Retinal pigment epithelial cell (primary cell): ENCODE results near the gene SYNM.
"Not testable (repeated sequence)": the region's sequence is repeated elsewhere in the genome, so short reads cannot be mapped to it uniquely, and the experiment has no call there.

ENCODE experiments used
- DNase-seq: peaks from one replicate; pipeline ENCODE4 v3.0.0-alpha.2; 2010; ENCODE audit warnings: low read depth
- H3K4me3 ChIP-seq: 2 replicates; pipeline ENCODE4 v1.5.1; 2011; ENCODE audit warnings: mild to moderate bottlenecking, low read length, control low read depth, moderate library complexity
- TF ChIP-seq, protein P1 (sequence below): conservative IDR thresholded peaks from 2 replicates; pipeline ENCODE4 v1.5.1; 2011; ENCODE audit warnings: low read depth, low read length, control low read depth, inconsistent platforms

SYNM gene

DNA sequence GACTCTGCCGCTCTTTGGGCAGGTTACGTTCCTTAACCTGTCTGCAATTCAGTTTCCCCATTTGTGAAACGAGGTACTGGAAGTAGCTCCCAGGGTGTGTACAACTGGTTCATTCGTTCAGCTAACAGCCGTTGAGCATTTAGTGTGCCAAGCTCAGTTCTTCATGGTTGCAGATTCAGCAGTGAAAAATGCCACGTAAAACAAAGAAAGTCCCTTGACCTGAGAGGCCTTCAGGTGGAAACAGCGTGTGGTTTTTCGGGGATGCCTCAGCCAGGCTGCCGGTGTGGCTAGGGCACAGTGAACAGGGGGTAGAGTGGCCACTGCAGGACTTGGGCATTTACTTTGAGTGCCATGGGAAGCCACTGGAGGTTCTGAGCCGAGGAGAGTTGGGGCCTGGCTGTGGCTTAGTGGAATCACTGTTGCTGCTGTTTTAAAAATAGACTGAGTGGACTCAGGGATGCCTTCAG is 4.7 kb downstream of the SYNM start:
- DNase-seq, result no peak
- TF ChIP-seq, protein P1, sequence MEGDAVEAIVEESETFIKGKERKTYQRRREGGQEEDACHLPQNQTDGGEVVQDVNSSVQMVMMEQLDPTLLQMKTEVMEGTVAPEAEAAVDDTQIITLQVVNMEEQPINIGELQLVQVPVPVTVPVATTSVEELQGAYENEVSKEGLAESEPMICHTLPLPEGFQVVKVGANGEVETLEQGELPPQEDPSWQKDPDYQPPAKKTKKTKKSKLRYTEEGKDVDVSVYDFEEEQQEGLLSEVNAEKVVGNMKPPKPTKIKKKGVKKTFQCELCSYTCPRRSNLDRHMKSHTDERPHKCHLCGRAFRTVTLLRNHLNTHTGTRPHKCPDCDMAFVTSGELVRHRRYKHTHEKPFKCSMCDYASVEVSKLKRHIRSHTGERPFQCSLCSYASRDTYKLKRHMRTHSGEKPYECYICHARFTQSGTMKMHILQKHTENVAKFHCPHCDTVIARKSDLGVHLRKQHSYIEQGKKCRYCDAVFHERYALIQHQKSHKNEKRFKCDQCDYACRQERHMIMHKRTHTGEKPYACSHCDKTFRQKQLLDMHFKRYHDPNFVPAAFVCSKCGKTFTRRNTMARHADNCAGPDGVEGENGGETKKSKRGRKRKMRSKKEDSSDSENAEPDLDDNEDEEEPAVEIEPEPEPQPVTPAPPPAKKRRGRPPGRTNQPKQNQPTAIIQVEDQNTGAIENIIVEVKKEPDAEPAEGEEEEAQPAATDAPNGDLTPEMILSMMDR, result no peak
- no peak overlapping the region for H3K4me3 ChIP-seq

DNA sequence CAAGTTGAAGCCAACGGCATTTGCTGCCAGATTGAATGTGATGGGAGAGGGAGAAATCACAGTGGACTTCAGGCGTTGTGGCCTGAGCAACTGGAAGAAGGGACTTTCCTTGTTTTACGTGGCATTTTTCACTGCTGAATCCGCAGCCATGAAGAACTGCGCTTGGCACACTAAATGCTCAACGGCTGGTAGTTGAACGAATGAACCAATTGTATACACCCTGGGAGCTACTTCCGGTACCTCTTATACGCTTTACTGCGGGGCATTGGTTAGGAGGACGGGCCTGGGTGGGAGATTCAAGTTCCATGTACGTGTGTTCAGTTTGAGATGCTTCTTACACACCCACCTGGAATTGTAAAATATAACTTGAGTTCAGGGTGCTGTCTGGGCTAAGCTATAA is 5.2 kb downstream of the SYNM start:
- DNase-seq, result no peak
- no peak overlapping the region for H3K4me3 ChIP-seq
- TF ChIP-seq, protein P1, result no peak

DNA sequence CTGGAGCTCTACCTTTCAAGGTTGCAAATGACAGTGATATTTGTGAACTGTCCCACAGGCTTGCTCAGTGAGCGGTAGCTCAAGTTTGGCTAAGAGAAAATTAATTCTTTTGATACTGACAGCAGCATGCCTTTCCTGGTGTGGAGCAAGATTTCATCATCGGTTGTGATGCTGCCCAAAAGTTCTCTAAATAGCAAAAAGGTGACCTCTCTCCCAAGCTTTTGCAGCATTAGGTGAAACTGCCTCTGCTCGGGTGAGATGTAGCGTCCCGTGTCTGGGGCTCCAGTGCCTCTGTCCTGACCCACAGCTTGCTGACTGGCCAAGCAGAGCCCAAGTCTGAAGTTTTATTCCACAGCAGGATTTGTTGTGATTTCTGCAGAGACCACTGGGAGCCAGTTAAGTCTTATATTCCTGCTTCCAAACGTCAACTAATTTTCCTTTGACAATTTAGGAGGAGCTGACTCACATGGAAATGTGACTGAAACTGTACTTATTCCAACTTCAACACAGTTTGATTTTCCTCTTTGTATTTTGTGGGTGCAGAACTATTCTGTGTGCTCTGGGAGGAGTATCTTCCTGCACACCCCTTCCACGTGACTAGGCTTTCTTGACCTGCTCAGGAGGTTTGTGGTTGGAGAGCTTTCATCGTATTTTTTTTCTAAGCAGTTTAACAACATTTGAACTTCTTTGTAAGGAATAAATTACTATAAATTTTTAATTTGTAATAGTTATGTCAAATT is 5.9 kb downstream of the SYNM start:
- TF ChIP-seq, protein P1, result no peak
- DNase-seq, result no peak
- no peak overlapping the region for H3K4me3 ChIP-seq

DNA sequence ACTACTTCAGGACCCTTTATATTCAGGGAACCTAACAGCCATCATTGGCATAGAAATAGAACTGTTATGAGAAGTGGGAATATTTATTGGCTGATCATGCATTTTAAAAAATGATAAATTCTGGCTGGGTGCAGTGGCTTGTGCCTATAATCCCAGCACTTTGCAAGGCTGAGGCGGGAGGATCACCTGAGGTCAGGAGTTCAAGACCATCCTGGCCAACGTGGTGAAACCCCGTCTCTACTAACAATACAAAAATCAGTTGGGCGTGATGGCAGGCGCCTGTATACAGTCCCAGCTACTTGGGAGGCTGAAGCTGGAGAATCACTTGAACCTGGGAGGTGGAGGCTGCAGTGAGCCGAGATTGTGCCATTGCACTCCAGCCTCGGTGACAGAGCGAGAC is 6.8 kb downstream of the SYNM start:
- DNase-seq, H3K4me3 ChIP-seq: not testable (repeated sequence)

DNA sequence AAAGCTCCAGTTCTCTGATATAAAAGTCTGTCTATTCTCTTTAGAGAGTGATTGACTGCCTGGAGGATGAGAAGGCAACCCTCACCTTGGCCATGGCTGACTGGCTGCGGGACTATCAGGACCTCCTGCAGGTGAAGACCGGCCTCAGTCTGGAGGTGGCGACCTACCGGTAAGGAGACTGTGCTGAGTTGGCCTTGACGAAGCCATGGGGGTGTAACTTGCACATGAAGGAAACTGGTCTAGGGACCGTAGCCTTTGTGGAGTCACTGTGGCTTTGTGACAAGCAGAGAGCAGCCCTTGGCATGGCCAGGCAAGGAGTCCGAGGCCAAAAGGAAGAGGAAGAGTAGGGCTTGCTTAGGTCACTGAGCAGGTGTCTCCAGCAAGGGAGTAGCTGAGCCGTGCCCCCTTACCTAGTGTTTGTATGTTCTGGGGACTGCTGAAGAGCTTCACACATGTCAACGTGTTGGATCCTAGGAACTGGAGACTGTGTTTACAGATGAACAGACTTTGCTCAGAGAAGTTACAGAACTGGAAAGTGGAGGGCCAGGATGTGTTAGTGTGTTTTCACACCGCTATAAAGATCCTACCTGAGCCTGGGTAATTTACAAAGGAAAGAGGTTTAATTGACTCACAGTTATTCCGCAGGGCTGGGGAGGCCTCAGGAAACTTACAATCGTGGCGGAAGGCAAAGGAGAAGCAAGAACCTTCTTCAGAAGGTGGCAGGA is 8.8 kb downstream of the SYNM start:
- no peak overlapping the region for H3K4me3 ChIP-seq
- TF ChIP-seq, protein P1, result no peak

DNA sequence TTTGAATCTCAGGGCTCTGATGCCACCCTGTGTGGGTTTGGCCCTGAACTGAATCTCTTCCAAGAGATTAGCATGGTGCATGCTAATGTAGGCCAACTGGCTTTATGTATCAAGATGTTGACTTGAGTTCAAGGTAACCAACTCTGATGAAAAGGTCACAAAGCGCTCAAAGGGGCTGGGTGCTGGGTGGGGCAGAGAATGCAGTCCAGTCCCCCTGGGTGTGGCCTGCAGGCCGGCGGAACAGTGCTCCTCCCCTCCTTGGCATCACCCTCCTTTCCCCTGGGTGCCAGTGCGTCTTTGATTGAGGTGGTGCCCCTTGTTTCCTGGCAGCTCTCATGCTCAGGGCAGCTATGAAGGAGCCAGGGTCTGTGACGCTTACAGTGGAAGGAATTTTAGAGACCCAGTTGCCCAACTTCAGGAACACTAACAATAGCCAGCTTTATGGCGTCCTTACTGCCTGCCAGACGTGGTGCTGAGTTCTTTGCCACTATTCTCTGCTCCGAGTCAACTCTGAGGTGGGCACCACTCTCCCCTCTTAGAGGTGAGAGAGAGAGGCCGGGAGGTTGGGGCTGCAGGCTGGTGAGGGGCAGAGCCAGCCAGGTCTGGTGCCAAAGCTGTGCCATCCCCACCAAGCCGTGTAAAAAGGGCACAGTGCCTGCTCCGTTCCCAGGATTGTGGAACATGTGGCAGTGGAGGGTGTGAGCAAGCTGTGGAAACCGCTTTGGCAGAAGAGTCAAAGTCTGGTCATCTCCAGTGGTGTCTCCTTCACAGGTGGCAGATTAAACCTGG is 9.8 kb downstream of the SYNM start:
- no peak for DNase-seq
- TF ChIP-seq, protein P1, result no peak
- H3K4me3 ChIP-seq, result no peak overlapping the region

More for the DNA sequence above, 8.8 kb downstream of the SYNM start:
- no peak for DNase-seq
